ENCODE data around the gene MED27.

GRCh38 chr9:131925677-131926177 is 153.9 kb downstream of the MED27 start:
- no peak for TF ChIP-seq POLR2A (IDR thresholded peaks at IDR 0.05)
- no peak for TF ChIP-seq CTCF (IDR thresholded peaks at IDR 0.05)
